HG03432 (cell line): ENCODE measurements around the gene PIP5KL1.
A peak's percentile ranks its signal among the peaks of the same experiment; 100 is the strongest.

ENCODE experiments used
- ATAC-seq: cut with Tn5 transposase; IDR thresholded peaks from one replicate; pipeline ENCODE4 v1.9.1; 2021; ENCODE audit warnings: mild to moderate bottlenecking, moderate library complexity; ENCODE audit not compliant: unreplicated experiment

Gene PIP5KL1, protein sequence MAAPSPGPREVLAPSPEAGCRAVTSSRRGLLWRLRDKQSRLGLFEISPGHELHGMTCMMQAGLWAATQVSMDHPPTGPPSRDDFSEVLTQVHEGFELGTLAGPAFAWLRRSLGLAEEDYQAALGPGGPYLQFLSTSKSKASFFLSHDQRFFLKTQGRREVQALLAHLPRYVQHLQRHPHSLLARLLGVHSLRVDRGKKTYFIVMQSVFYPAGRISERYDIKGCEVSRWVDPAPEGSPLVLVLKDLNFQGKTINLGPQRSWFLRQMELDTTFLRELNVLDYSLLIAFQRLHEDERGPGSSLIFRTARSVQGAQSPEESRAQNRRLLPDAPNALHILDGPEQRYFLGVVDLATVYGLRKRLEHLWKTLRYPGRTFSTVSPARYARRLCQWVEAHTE

DNA sequence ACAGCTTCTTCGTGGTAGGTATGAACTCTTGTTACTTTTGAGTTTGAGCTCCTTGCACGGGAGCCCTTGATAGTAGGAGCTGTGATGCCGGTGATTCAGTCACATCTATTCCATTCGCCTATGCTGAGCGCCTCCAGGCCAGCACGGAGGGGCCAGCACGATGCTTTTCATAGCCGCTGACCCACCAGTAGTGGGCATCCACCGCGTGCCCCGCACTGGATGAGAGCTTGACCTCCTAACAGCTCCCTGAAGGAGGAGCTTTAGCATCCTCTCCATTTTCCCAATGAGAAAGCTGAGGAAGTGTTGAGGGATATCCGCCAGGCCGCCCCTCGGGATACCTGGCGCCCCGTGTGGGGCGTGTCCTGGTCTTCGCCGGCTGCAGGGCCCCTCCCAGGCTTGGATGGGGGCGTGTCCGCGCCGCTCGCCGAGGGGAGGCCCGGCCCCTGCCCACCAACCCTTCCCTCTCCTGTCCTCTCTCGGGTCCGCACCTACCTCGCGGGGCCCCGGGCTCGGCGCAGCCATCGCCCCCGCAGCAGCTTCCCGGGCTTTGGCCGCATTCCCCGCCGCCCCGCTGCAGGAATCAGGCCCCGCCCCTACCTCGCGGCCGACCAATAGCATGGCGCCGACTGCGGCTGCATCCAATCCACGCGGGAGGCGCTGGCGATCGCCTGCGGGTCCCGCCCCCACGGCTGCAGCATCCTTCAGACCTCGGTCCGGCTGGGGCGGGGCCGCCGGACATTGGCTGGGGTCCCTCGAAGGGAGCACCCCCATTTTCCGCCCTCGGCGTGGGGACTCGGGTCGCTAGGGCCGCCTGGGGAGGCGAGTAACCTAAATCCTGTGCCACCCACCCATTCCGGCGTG, at the start of gene PIP5KL1:
TSS of gene PIP5KL1 (minus strand) at position 547 of the 861 bp plus-strand sequence. CDS start at position 522, 25 bp downstream.
- ATAC-seq, result peak; percentile 88

DNA sequence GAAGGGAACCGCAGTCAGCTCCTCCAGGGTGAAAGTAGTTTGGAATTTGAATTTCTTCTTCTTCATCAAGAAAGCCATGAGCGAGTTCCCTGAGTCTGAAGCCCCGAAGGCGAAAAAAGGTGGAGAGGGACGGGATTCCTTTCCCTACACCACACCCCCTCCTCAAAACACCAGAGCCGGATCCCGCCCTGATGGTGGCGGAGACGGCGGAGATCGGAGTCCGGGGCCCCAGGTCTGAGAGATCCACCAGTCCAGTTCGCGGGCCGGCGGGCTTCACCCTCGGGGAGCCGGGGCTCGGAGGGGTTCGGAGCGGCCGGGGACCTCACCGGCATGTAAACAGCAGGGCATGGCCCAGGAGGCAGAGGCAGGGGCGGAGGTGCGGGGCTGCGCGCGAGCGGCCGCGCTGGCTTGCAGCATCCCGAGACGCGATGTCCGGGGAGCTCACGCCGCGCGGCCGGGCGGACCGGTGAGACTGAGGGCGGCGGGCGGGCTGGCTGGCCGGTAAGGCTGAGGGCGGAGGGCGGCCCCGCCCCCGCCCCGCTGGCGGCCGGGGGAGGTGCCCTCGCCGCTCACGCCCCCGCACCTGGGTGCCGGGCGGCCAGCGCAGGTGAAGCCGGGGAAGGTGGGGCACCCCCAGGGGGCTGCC, 49.6 kb upstream of the PIP5KL1 start:
- ATAC-seq, result peak; percentile 40

DNA sequence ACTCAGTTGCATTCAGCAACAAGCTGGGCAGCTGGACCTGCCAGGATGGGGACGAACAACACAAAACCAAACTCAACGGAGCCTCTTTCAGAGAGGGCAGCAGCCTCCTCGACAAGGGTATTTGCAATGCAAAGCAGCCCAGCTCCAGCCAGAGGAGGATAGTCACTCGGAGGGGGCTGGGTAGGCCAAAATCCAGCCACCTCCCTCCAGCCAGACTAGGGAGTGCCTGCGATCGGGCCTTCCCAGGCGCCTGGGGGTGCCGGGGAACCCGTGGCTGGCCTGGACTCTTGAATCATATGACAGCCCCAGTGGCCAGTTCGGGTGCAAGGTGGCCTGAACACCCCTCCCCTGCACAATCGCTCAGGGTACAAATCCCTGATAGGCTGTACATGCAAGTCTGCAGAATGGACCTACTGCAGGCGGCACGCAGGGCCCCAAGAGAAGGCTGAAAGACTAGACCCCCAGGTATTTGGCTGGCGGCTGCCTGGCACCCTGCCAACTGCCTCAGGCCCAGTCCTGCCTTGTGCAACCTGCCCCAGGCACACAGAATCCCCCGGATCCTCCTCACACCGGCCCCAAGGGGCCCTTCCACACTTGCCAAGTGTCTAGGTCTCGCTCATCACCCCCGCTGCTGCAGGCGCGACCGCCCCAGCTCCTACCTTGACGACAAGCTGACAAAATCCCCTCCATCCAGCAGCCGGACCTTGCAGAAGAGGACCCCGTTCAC, 48.9 kb upstream of the PIP5KL1 start:
- ATAC-seq, result no peak

DNA sequence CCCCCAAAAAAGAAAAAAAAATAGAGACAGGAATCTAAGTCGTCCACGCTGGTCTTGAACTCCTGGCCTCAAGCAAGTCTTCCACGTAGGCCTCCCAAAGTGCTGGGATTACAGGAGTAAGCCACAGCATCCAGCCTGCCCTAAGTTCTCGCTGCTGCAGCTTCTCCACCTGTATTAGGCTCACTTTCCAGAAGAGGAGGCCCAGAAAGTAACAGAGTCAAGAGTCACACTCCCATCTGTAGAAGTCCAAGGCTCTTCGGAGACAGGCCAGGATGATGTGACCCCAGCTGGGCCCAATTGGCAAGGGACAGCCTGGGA, 48.4 kb upstream of the PIP5KL1 start:
- no peak for ATAC-seq

DNA sequence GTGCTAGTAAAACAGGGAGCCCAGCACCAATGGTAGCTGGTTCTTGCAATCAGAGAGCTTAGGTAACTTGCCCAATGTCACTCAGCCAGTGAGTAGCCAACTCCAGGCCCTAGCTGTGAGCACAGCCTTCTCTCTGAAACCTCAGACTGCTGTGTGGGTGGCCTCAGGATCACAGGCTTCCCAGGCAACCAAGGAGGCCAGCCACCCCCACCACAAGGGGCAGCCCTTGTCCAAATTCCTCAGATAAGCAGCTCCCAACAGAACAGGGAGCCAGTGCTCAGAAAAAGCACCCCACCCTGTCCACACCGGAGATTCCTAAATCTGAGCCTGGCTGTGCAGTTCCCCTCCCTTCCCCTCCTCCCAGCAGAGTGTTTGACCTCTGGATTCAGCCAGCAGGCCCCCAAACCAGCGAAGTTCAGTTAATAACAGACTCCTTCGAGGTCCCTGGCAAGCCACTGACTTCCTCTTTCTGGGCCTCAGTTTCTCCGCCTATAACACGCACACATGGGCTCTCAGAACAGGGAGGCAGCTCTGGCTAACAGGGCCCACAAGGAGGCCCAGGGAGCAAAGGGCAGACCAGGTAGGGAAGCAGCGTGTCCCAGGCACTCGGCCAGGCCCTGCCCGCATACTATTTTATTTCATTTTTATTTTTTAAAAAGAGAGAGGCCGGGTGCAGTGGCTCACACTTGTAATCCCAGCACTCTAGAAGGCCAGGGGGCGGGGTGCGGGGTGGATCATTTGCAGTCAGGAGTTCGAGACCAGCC, 47.5 kb upstream of the PIP5KL1 start:
- ATAC-seq, result no peak

DNA sequence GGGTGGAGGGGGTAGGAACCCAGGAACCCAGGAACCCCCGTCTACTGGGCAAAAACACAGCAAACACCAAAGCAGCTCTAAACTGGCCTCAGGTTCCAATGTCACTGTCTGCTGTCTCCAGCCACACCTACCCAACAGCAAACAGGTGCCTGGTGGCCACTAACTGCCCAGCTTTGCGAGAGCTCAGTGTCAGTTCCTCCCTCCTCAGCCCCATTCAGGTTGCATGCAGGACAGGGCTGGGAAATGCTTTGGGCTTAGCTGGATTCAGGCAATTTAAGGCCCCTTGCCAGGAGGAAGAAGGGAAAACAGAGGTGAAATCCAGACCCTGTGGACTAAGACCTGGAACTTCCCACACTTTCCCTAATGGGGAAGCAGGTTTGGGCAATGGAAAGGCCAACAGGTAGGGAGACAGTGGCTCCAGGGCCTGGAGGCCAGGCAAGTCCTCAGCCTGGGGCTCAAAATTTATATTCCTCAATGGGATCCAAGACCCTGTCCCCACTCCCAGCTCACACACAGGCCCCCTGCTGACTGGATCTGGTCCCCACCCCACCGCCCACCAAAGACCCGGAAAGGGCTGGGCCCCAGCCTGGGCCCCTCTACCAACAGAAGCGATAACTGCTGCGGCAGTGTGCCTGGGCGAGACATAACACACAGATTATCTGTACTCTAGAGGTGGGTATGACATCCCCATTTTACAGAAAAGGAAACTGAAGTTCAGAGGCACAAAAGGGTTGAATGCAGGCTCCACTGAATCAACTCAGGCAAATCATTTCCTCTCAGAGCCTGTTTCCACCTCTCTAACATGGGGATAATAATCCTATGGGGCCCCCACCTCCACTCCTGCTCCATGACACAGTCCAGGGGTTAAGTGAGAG, 46.7 kb upstream of the PIP5KL1 start:
- no peak for ATAC-seq

DNA sequence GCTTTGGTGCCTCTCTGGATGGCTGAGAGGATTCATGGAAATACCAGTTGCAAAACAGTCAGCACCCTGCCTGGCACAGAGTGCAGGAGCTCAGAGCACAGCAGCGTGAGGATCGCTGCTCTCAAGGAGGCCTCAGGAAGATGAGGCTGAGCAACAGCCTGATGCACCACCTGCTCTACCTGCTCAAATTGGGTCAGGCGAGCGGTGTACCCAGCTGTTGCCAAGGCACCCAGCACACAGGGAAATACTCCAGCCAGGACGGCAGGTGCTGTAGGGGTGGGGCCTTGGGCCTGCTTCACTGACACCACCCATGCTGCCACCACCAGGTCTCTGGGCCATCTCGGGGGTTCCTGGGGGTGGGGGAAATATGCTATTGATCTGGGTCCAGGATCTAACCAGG, 45.9 kb upstream of the PIP5KL1 start:
- no peak for ATAC-seq

DNA sequence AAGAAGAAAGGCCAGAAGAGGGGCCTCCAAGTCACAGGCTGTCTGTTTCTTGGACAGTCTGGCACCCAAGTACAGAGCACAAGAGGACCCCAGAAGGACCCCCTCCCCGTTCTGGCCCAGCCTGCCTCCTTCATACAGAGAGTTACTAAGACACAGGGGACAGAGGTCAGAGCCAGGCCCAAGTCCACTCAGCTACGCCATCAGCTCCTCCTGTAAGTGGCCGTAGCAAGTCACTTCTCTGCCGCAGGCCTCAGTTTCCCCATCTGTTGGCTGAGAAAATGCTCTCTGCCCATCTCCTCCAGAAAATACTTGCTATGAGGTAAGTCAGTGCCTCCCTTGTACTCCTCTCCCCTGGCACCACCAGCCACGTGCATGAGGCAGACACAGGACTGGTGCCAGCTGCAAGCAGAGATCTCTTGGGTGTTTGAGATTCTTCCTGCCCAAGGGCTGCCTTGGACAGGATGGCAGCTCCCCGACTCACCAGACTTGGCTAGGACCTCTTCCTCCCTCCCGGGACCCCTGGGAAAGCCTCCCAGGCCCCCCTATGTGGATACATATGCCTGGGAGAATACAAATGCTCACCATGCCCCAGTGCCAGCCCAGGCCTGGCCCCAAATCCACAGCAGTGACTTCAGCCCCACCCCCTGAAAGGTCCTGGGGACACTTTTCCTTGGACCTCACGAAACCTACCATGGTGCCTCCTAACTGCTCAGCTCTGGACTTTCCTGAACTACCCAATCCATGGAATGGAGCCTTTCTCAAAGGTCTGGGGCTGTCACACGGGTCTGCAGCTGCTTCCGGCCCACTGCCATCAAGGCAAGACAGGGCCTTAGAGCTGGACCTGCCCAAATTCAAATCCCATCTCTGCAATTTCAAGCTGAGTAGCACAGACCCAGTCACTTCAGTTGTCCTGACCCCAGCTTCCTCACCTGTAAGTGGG, 45.1 kb upstream of the PIP5KL1 start:
- ATAC-seq, result no peak

DNA sequence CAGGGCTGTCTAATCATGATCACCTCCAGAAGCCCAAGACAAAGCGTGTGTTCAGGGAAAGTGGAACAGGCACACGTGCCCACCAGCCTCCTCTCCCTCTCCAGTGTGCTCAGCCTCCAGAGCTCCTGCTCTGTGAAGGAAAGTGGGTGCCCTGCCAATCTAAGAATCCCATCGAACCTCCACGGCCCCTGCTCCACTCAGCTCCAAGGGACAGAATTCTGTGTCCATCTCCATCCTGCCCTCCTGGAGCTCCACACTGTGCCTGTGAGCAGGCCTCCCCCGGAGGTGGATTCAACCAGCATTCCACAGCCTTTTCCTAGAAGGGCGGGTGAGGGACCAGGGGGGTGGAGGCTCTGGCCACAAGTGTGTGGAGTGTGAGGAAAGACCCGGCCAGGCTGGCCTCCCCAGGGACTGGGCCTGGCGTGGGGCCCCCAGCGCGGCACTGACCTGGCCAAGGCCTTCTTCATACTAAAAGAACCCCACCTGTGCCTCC, 44.2 kb upstream of the PIP5KL1 start:
- ATAC-seq, result no peak

DNA sequence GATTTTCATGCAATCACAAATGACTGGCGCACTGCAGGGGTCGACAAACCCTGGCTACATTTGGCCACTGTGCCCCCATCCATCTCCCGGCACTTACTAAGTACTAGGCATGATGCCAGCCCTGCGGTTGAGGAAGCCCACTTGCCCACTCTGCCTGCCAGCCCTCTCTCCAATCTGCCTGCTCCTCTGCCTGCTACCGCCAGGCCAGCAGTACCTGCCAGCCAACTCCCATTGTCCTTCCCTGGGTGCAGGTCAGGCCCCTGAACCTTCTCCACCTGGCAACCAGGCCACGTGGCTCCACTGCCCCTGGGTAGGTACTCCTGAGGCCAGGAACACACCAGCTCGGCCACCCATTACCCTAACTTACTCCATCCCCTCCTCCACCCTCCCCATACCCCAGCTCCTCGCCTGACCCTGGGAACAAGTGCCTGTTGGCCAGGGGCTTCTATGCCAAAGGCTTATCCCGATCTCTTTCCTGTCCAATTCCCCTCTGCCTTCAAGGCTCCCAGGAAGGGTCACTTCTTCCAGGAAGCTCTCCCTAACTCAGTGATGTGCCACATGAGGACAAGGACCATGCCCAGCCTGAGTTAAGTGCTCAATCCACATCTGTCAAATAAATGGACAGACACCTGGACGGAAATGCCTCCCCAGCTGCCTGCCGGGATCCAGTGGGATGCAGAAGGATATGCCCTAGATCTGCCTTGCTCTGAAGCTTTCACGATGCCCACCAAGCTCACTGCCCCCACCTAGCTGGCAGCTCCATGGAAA, 43.6 kb upstream of the PIP5KL1 start:
- no peak for ATAC-seq

DNA sequence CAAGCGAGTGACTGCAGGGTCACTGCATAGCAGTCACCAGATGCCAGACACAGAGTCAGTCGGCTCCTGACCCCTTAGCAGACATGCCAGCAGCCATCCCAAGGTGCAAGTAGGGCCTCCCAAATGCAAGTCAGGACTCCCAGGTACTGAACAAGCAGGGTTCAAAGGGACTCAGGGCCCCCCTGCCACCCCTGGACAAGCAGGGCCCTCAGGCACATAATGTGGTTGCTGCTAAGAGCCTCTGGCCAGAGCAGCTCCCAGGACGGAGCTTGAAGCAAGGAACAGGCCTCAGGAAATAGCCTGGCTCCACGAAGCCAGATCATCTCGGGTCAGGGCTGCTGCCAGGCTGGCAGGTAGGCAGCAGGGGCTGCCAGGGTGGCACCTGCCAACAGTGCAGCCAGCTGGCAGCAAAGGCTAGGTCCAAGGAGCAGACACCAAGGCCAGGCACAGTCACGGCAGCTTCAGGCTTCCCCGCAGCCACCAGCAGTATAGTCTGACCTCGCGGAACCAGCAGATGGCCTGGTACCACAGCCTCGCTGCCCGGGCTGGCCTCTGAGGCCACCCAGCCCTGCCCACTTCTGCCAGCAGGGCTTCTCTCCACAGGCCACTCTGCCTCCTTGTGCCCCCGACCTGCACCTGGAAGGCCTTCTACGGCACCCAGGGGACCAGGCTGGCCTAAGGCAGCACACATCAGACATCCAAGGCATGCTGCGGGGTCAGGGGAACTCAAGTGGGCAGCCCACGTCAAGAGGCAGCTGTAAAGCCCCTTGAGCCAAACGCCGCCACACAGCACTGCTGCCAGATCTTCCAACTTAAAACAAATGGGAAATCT, 42.8 kb upstream of the PIP5KL1 start:
- no peak for ATAC-seq

DNA sequence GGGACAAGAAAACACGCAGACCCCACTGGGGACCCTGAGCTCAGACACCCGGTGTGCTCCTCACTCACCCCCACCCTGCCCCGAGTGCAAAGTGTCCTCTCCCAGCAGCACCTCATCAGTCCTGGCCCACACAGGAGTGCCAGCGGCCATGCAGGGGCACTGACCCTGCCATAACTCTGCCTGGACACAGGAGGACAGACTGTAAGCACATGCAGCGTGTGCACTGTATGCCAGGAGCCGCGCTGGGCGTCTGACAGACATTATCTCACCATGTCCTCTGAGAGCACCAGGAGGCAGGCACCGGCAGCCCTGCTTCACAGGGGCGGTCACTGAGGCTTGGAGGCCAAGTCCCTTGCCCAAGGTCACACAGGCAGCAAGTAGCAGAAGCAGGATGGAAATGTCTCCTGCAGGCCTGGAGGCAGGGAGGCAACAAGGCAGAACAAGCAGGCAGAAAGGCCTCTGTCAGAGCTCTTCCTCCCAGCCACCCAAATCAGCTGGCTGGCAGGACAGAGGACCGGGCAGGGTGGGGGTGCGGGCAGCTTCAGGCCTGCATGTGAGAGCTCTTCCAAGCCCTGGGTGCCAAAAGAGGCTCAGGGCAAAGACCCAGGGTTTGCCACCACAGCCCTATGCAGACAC, 41.8 kb upstream of the PIP5KL1 start:
- no peak for ATAC-seq

DNA sequence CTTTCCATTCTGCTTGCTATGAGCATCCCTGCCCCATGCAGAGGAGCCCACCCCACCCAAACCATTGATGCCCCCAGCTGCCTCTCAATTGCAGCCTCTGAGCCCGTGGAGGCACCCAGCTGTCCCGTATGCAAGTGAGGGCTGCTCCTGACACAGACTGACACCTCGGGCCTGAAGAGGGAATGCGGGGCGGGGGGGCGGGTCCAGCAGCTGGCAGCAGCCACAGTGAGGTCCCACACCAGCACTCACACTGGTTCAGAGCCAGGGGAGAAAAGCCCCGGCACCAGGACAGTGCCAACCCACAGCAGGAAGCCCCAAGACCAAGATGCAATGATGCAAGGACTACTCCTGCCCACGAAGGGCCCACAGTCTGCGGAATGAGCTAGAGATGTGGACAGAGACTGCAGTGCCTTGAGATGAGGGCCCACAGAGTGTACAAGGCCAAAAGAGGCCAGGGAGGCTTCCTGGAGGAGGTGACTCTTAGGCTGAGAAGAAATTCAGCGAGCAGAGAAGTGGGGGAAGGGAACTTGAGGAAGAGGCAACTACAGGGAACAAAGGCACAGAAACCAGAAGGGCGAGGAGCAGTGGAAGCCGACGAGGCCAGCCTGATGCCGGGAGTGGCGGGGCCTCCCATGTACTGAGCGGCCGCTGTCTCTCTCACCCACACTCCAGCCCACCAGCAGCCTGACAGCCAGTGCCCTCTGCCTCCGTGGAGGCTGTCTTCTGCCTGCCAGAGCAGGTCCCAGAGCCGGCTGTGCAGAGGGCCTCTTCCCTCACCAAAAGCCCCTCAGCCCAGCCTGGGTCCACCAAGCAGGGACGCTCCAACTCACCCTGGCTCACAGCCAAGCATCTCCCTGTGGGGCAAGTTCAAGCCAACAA, 41.0 kb upstream of the PIP5KL1 start:
- ATAC-seq, result no peak

DNA sequence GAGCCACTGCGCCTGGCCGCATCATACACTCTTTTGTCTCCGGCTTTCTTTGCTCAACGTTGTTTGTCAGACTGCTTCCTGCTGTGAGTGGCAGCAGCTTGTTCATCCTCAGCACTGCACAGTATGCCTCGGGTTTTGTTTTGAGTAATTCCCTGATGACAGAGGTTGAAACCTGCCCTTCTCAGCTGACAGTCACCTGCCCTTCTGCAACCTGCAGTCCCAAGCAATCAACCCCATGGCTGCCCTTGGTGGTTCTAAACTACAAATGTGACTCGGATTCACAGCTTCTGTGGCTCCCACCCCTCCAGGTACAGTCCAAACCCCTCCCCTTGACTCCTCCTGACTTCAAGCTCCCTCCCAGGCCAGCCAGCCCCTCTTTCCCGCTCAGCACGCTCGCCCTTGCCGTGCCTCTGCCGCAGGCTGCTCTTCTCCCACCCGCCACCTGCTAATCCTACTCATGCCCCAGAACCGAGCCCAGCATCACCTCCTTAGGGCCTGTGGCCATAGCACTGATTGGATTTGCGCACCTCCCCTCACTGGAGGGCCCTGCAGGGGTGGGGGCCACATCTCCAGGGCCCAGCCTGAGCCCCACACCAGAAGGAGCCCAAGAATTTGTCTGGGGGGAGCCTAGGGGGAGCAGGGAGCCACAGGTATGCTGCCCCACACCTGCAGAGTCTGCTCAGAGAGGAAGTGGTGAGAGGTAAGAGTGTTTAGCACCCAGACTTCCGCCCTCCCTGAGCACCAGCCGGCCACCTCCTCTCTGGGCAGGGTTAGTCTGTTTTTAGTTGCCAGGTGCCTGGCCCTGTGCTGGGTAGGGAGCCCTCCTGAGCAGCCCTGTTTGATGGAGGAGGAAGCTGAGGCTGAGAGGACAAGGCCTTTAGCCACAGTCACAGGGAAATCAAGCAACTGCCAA, 40.1 kb upstream of the PIP5KL1 start:
- ATAC-seq, result peak; percentile 71
